HepG2 (cell line): ENCODE data around the gene API5. TPM values are rescaled to one million over a fixed set of nuclear protein-coding genes. Genes with fewer than 3 reads are reported as not detected.

Source experiments
- CERS6 ChIP-seq: sonication (generic); formaldehyde crosslinking; IDR thresholded peaks from 2 replicates; pipeline ENCODE4 v1.5.0; 2020; ENCODE audit warnings: missing genetic modification reagents
- EED ChIP-seq: sonication (generic); formaldehyde crosslinking; IDR thresholded peaks from 2 replicates; pipeline ENCODE4 v1.5.0; 2020; ENCODE audit warnings: mild to moderate bottlenecking, missing genetic modification reagents
- GLI4 ChIP-seq: sonication (generic); formaldehyde crosslinking; IDR thresholded peaks from 2 replicates; pipeline ENCODE4 v1.5.1; 2020; ENCODE audit warnings: missing genetic modification reagents, mild to moderate bottlenecking, moderate library complexity, borderline replicate concordance
- GTF2F1 ChIP-seq: fragments of 150-350 bp; IDR thresholded peaks from 2 replicates; pipeline ENCODE4 v1.6.1; 2014; ENCODE audit warnings: low read length
- KDM5A ChIP-seq: fragments of 200-600 bp; sonication (generic); IDR thresholded peaks from 2 replicates; pipeline ENCODE4 v1.7.0; 2018; ENCODE audit warnings: antibody characterized with exemption, mild to moderate bottlenecking, low read length, borderline replicate concordance
- MAZ ChIP-seq, 2 experiments: sonication (generic) in 1 of 2; formaldehyde crosslinking in 1 of 2; IDR thresholded peaks; 2 replicates each; pipeline versions ENCODE4 v1.5.0 to v1.6.1; 2012 to 2020; ENCODE audit warnings: low read depth in 2 of 2, mild to moderate bottlenecking in 2 of 2, borderline replicate concordance in 1 of 2, improper control_type of control experiment in 1 of 2, low read length in 1 of 2, missing genetic modification reagents in 1 of 2, moderate library complexity in 1 of 2
- NR1H2 ChIP-seq: sonication (generic); formaldehyde crosslinking; IDR thresholded peaks from 2 replicates; pipeline ENCODE4 v1.8.1; 2022; ENCODE audit warnings: low read depth, missing genetic modification reagents, borderline replicate concordance
- PPARG ChIP-seq: conservative IDR thresholded peaks from 2 replicates; pipeline ENCODE4 v1.6.1; 2016; ENCODE audit warnings: missing biosample characterization, missing genetic modification reagents
- RAD21 ChIP-seq: fragments of 450-650 bp; formaldehyde crosslinking; IDR thresholded peaks from 2 replicates; pipeline ENCODE4 v1.5.0; 2020; ENCODE audit warnings: mild to moderate bottlenecking
- REXO4 ChIP-seq: sonication (generic); formaldehyde crosslinking; IDR thresholded peaks from 2 replicates; pipeline ENCODE4 v1.8.0; 2022; ENCODE audit warnings: missing genetic modification reagents, mild to moderate bottlenecking, borderline replicate concordance
- SNAPC2 ChIP-seq: sonication (generic); formaldehyde crosslinking; IDR thresholded peaks from 2 replicates; pipeline ENCODE4 v1.8.1; 2022; ENCODE audit warnings: mild to moderate bottlenecking, missing genetic modification reagents
- U2AF1 ChIP-seq: fragments of 200-400 bp; formaldehyde crosslinking; optimal IDR thresholded peaks from 2 replicates; pipeline ENCODE3; 2017; ENCODE audit warnings: mild to moderate bottlenecking, low read depth, low read length
- ZBTB2 ChIP-seq: sonication (generic); formaldehyde crosslinking; IDR thresholded peaks from 2 replicates; pipeline ENCODE4 v1.8.0; 2022; ENCODE audit warnings: low read depth, missing genetic modification reagents
- ZNF776 ChIP-seq: sonication (generic); formaldehyde crosslinking; IDR thresholded peaks from 2 replicates; pipeline ENCODE4 v1.4.0; 2020; ENCODE audit warnings: mild to moderate bottlenecking, missing genetic modification reagents
- ZNF780A ChIP-seq: sonication (generic); formaldehyde crosslinking; IDR thresholded peaks from 2 replicates; pipeline ENCODE4 v1.8.0; 2022; ENCODE audit warnings: mild to moderate bottlenecking, missing genetic modification reagents, moderate library complexity
- polyA plus RNA-seq, 8 experiments: library from polyadenylated mRNA; depleted of rRNA in 3 of 8; stranded (reverse) in 7 of 8; unstranded in 1 of 8; fragments of >200 nt; fragmentation: Illumina TruSeq in 4 of 8; extraction: Trizol in 4 of 8; gene quantifications; 2 replicates each; pipeline versions ENCODE4 v1.2.1 to v1.2.3, GENCODE V29; 2011 to 2016; ENCODE audit warnings: low read depth in 4 of 8, missing spikeins in 1 of 8, mixed read lengths in 1 of 8; ENCODE audit not compliant: insufficient read depth in 1 of 8
- total RNA-seq, 5 experiments: library from RNA; depleted of rRNA; stranded (reverse); fragments of >200 nt; fragmentation: Illumina TruSeq; extraction: Trizol; gene quantifications; 2 replicates each; pipeline ENCODE4 v1.2.3, GENCODE V29; 2016; ENCODE audit warnings: low read depth in 1 of 5
- TF ChIP-seq, protein P1 (sequence below): sonication (generic); formaldehyde crosslinking; conservative IDR thresholded peaks from 2 replicates; pipeline ENCODE4 v1.8.1; 2023; ENCODE audit warnings: missing genetic modification reagents
- TF ChIP-seq, protein P2 (sequence below): sonication (generic); formaldehyde crosslinking; conservative IDR thresholded peaks from 2 replicates; pipeline ENCODE4 v1.4.0; 2020; ENCODE audit warnings: mild to moderate bottlenecking, missing genetic modification reagents, moderate library complexity
- TF ChIP-seq, protein P3 (sequence below): IDR thresholded peaks from 2 replicates; pipeline ENCODE4 v1.6.1; 2018; ENCODE audit warnings: missing genetic modification reagents

Gene API5
- total and polyA plus RNA-seq, 2 of the 13 experiments (the other 11 are each of a cell fraction or from before 2014, with no cell fraction given) = 21.6 to 59.0 TPM

- TF ChIP-seq, protein P1, sequence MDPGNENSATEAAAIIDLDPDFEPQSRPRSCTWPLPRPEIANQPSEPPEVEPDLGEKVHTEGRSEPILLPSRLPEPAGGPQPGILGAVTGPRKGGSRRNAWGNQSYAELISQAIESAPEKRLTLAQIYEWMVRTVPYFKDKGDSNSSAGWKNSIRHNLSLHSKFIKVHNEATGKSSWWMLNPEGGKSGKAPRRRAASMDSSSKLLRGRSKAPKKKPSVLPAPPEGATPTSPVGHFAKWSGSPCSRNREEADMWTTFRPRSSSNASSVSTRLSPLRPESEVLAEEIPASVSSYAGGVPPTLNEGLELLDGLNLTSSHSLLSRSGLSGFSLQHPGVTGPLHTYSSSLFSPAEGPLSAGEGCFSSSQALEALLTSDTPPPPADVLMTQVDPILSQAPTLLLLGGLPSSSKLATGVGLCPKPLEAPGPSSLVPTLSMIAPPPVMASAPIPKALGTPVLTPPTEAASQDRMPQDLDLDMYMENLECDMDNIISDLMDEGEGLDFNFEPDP = 0 out of 2 replicates have a peak, but pooled peaks have one; percentile 20
- no peak for TF ChIP-seq ZNF780A (CRISPR knock-in tag)
- no peak for TF ChIP-seq ZNF776
- no peak for TF ChIP-seq ZBTB2 (CRISPR knock-in tag)
- 0 out of 2 replicates have a peak, but pooled peaks have one; percentile 21 for TF ChIP-seq PPARG (CRISPR knock-in tag)
- TF ChIP-seq SNAPC2 (CRISPR knock-in tag) = 0 out of 2 replicates have a peak, but pooled peaks have one; percentile 37
- TF ChIP-seq, protein P2, sequence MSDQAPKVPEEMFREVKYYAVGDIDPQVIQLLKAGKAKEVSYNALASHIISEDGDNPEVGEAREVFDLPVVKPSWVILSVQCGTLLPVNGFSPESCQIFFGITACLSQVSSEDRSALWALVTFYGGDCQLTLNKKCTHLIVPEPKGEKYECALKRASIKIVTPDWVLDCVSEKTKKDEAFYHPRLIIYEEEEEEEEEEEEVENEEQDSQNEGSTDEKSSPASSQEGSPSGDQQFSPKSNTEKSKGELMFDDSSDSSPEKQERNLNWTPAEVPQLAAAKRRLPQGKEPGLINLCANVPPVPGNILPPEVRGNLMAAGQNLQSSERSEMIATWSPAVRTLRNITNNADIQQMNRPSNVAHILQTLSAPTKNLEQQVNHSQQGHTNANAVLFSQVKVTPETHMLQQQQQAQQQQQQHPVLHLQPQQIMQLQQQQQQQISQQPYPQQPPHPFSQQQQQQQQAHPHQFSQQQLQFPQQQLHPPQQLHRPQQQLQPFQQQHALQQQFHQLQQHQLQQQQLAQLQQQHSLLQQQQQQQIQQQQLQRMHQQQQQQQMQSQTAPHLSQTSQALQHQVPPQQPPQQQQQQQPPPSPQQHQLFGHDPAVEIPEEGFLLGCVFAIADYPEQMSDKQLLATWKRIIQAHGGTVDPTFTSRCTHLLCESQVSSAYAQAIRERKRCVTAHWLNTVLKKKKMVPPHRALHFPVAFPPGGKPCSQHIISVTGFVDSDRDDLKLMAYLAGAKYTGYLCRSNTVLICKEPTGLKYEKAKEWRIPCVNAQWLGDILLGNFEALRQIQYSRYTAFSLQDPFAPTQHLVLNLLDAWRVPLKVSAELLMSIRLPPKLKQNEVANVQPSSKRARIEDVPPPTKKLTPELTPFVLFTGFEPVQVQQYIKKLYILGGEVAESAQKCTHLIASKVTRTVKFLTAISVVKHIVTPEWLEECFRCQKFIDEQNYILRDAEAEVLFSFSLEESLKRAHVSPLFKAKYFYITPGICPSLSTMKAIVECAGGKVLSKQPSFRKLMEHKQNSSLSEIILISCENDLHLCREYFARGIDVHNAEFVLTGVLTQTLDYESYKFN (CRISPR knock-in tag) = no peak
- no peak for TF ChIP-seq EED (CRISPR knock-in tag)
- TF ChIP-seq REXO4 (CRISPR knock-in tag) = no peak
- no peak for TF ChIP-seq NR1H2
- TF ChIP-seq MAZ (IDR thresholded peaks at IDR 0.05; ENCODE audit: borderline replicate concordance, low read depth, low read length) = no peak
- TF ChIP-seq MAZ (CRISPR knock-in tag; IDR thresholded peaks at IDR 0.05; ENCODE audit: low read depth) = no peak
- TF ChIP-seq, protein P3, sequence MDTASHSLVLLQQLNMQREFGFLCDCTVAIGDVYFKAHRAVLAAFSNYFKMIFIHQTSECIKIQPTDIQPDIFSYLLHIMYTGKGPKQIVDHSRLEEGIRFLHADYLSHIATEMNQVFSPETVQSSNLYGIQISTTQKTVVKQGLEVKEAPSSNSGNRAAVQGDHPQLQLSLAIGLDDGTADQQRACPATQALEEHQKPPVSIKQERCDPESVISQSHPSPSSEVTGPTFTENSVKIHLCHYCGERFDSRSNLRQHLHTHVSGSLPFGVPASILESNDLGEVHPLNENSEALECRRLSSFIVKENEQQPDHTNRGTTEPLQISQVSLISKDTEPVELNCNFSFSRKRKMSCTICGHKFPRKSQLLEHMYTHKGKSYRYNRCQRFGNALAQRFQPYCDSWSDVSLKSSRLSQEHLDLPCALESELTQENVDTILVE = peak; percentile 44; the same call in 1 of the 2 replicates
- TF ChIP-seq GLI4 (CRISPR knock-in tag) = no peak
- no peak for TF ChIP-seq U2AF1
- no peak for TF ChIP-seq GTF2F1
- TF ChIP-seq KDM5A = no peak
- no peak for TF ChIP-seq RAD21 (CRISPR knock-in tag)
- TF ChIP-seq CERS6 (CRISPR knock-in tag) = no peak
Observed at GRCh38 chr11:43358279-43358800, 46.5 kb downstream of the API5 start (continued).
